Cardiac septum (tissue), 1 donor: Measurements from ENCODE around the gene BCAS3. TPM values are rescaled to one million over a fixed set of nuclear protein-coding genes. Genes with fewer than 3 reads are reported as not detected.

Source experiments
- DNase-seq: peaks from one replicate; pipeline ENCODE4 v3.0.0-alpha.2; 2020; ENCODE audit warnings: low spot score
- intact Hi-C: fragments of 100-400 bp; cut with DNase I; formaldehyde crosslinking; loops from one replicate; pipeline ENCODE4 v1.14.0; 2022
- total RNA-seq: library from RNA; stranded (reverse); fragmentation: NEBNext Ultra II Directional; extraction: Animal tissue kit (Norgen Biotek cat#: 25700); gene quantifications from one replicate; pipeline ENCODE4 v1.2.1, GENCODE V29; 2021
- donor health status: DM: no; HTN: no; CAD: no.

BCAS3 gene
- total RNA-seq, 1 donor from 2014 or later, result 14.8 TPM

DNA sequence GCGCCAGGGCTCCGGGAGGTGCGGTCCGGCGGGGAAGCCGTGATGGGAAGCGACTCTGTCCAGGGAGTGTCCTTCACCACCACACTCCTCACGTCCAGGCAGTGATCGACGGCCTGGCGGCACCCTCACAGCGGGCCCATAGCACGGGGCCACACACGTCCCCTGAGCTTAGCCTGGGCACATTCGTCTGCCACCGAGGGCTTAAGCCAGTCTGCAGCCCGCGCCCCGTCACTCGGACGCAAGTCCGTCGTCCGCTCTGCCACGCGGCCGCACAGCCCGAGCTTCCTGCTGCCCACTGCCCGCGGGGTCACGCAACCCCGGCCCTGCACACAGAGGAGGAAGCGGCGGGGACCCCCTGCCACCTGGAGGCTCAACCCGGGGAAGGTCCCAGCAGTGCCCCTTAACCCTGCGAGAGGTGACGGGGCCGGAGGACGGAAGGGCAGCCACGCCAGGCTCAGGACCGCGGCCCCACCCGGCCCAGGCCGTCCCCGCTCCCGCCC is 719.0 kb downstream of the BCAS3 start:
- DNase-seq, result no peak
- intact Hi-C loops, result loop anchor here (10.0 kb wide), 2 partner anchors 142 to 182 kb away; no protein-coding TSS in a partner anchor

DNA sequence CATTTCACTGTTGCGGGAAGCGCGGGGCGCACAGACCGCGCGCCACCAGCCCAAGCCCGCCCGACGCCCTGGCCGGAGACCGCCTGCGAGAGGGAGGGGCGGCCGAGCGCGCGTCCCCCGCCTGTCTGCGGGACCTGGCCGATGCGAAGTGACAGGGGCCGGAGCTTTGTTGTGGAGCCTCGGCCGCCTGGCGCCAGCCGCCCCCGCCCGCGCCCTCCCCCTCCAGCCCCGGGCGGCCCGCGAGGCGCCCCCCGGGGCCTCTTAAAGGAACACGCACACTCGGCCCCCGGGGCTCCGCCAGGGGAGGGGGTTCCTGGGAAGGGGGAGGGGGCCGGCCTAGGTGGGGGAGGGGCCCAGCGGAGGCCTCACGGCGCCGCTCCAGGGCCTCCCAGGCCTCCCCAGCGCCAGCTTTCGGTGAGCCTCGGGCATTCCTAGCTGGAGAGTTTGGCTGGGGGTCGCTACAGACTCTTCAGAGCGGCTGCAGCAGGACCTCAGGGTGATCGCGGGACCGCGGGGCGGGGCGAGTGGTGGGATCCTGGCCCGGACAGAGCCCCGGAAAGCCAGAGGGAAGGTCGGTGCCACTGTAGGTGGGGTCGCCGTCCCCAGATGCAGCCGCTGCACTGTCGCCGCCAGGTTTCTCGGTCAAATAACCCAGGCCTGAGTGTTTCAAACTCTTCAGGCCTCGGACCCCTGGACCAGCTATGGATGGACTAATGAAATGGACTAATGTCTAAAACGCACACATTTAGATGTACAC is 719.6 kb downstream of the BCAS3 start:
- no peak for DNase-seq
- intact Hi-C loops, result loop anchor here (10.0 kb wide), 2 partner anchors 142 to 182 kb away; no protein-coding TSS in a partner anchor

DNA sequence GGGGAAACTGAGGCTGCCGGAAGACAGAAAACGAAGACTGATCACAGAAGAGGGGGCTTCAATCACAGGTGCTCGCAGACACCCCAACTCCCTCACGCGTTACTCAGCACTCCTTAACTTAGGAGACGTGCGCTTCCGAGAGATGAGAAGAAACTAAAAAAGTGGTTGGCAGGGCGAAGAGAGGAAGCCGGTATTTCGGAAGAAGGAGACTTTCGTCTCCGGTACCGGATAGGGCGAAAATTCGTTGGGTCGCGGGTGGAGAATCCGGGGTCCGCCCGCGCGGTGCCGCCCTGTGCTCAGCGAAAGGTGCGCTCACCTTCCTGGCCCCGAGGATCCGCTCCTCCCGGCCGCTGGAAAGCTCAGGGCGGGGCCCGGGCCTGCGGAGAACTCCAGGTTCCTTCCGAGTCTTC is 721.1 kb downstream of the BCAS3 start:
- DNase-seq, result no peak
- intact Hi-C loops, result loop anchor here (10.0 kb wide), 2 partner anchors 144 to 184 kb away; no protein-coding TSS in a partner anchor

- intact Hi-C loops, result loop anchor here (10.0 kb wide), 2 partner anchors 145 to 185 kb away; no protein-coding TSS in a partner anchor
- DNase-seq, result no peak
Measured at GRCh38 chr17:61399131-61400065, 721.7 kb downstream of the BCAS3 start, which contains the start of gene TBX2. TBX2 (plus strand) TSS chr17:61399843; CDS start chr17:61400177, 334 bp downstream.

DNA sequence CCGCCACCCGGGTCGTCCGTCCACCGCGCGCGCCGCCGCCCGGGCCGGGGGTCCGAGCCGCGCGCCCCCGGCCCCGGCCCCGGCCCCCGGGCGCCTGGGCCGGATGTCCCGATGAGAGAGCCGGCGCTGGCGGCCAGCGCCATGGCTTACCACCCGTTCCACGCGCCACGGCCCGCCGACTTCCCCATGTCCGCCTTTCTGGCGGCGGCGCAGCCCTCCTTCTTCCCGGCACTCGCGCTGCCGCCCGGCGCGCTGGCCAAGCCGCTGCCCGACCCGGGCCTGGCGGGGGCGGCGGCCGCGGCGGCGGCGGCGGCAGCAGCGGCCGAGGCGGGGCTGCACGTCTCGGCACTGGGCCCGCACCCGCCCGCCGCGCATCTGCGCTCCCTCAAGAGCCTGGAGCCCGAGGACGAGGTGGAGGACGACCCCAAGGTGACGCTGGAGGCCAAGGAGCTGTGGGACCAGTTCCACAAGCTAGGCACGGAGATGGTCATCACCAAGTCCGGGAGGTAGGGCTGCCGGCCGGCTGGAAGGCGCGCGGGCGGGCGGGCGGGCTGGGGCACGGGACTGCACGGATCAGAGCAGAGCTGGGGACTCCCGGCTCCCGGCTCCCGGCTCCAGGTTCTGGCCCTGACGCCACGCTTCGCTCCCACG is 722.5 kb downstream of the BCAS3 start:
- DNase-seq, result no peak
- intact Hi-C loops, result no loop called here

DNA sequence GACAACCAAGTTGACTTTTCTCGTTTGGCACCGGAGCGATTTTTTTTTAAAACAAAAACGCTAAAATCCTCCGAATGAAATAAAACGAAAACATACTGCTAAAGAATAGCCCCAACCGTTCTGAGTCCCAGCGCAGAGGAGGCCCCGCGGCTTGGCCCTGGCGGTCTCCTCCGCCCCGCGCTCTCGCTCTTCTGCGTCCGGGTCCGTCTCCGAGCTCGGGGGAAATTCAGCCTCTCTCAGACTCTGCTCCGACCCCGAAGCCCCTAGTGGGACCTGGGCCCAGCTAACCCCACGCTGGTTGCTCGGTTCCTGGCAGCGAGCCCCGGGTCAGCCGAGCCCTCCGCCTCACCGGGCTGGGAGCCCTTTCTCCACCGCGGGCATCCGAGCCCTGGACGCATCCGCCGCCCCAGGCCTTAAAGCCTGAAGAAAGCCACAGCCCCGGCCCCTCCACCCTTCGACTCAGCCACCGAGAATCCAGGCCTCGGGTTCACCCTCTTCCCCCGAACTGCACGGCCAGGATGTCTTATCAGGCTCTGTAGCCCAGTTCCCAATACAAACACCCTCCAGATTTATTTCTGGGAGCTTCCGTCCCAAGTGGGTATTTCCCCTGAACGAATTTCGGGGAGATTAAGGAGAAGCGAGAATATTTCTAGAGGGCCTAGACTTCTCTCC is 723.2 kb downstream of the BCAS3 start:
- no peak for DNase-seq
- intact Hi-C loops, result no loop called here

DNA sequence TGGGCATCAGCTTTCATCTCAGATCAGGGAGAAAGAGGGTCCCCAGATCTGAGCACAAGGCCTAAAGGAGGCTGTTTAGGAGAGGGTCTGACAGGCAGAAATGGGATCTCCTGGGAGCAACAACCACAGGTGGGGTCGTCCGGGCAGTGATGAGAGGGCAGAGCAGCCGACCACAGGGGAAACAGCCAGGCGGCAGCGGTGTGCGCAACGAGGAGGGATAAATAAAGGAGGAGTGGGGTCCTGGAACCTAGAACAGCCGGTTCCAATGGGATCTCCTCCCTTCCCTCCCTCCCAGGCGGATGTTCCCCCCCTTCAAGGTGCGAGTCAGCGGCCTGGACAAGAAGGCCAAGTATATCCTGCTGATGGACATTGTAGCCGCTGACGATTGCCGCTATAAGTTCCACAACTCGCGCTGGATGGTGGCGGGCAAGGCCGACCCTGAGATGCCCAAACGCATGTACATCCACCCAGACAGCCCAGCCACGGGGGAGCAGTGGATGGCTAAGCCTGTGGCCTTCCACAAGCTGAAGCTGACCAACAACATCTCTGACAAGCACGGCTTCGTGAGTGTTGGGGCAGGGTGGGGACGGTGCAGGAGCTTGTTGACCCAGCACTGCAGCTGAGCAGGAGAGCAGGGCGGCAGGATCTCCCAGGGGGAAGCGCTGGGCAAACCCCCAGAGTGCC is 723.9 kb downstream of the BCAS3 start:
- intact Hi-C loops, result no loop called here
- no peak for DNase-seq

GRCh38 chr17:61402073-61402541 is 724.5 kb downstream of the BCAS3 start:
- no peak for DNase-seq
- intact Hi-C loops, result no loop called here

DNA sequence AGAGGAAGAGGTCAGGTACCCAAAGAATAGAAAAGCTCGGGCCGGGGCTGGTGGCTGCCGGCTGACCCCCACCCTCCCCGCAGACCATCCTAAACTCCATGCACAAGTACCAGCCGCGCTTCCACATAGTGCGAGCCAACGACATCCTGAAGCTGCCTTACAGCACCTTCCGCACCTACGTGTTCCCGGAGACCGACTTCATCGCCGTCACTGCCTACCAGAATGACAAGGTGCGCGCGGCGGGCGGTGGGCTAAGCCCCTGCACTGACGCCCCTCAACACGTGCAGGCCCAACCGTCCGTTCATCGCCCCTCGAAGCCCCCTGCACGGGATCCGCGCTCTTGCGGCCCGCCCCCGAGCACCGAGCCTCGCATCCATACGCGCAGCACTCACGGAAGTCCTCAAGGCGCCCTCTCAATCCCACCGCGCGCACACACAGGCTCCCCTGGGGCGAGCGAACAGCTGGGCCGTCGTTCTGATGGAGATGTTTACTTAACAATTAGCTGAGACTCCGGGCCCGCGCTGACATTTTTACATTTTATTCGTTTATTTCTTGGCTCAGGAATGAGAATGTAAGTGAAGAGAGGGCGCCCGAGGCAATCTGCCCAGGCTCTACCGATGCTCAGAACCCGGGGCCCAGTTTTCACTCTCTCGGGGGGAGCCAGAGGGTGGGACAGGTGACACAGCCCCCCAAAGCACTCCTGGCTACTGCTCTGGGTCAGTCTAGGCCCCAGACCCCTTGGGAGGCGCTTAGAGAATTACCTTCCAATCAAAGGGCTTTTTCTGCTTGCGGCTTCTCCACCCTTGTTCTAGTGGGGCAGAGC is 725.5 kb downstream of the BCAS3 start:
- DNase-seq, result no peak
- intact Hi-C loops, result no loop called here

- DNase-seq, result no peak
- intact Hi-C loops, result no loop called here
Measured at GRCh38 chr17:61403801-61404662, 726.4 kb downstream of the BCAS3 start.

DNA sequence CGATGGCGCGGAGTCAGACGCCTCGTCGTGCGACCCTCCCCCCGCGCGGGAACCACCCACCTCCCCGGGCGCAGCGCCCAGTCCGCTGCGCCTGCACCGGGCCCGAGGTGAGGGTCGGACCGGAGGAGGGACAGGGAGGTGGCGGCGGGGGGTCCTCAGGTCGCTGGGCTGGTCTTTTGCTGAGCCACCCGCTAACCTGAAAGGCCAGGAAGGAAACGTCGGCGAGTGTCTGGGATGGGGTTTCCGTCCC is 726.9 kb downstream of the BCAS3 start:
- intact Hi-C loops, result no loop called here
- DNase-seq, result no peak

DNA sequence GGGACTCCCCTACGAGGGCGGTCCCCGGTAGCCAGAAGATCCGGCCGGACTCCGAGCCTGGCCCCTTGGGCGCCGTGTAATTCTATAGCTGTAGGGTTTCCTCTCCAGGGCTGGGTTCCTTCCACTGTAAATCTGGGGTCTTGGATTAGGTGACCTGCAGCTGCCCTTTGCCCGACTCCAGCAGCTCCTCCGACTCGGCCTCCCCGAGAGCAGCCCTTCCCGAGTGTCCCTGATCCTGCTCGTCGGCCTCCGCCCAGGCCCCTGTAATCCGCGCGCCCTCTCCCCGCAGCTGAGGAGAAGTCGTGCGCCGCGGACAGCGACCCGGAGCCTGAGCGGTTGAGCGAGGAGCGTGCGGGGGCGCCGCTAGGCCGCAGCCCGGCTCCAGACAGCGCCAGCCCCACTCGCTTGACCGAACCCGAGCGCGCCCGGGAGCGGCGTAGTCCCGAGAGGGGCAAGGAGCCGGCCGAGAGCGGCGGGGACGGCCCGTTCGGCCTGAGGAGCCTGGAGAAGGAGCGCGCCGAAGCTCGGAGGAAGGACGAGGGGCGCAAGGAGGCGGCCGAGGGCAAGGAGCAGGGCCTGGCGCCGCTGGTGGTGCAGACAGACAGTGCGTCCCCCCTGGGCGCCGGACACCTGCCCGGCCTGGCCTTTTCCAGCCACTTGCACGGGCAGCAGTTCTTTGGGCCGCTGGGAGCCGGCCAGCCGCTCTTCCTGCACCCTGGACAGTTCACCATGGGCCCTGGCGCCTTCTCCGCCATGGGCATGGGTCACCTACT is 727.4 kb downstream of the BCAS3 start:
- DNase-seq, result peak; percentile 63
- intact Hi-C loops, result no loop called here

GRCh38 chr17:61405686-61406536 is 728.3 kb downstream of the BCAS3 start:
- intact Hi-C loops, result no loop called here
- peak; percentile 73 for DNase-seq

DNA sequence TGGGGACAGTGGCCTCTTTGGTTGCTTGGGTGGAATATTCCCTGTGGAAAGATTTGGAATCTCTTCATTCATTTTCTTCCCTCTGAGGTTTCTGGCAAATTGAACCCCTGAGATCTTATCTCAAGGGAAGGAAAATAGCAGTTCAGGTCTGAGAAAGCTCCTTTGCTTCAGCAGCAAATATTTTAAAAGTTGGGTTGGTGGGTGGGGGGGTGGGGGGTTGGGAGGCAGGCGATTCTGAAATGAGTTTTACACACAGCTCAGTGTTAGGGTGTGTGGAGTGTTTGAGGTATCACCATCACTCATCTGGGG is 728.8 kb downstream of the BCAS3 start:
- intact Hi-C loops, result no loop called here
- no peak for DNase-seq
